MM.1S (cell line): ENCODE measurements around the gene ZFP36L2.

ENCODE experiments used
- DNase-seq: peaks from one replicate; pipeline ENCODE4 v3.0.0-alpha.2; 2015
- H2AFZ ChIP-seq: fragments of 300-600 bp; sonication (generic); 2 replicates; pipeline ENCODE4 v1.6.0; 2016; ENCODE audit warnings: antibody characterized with exemption, low read length
- H3F3A ChIP-seq: fragments of 300-600 bp; sonication (generic); 2 replicates; pipeline ENCODE4 v1.6.1; 2016; ENCODE audit warnings: mild to moderate bottlenecking, antibody characterized with exemption, low read length, moderate library complexity, mixed read lengths; ENCODE audit not compliant: insufficient read depth
- H3K27ac ChIP-seq: fragments of 300-600 bp; sonication (generic); 2 replicates; pipeline ENCODE4 v1.5.1; 2016; ENCODE audit warnings: mild to moderate bottlenecking, low read length
- H3K27me3 ChIP-seq: fragments of 300-600 bp; sonication (generic); replicated peaks from 2 replicates; pipeline ENCODE4 v1.6.0; 2016; ENCODE audit warnings: low read length; ENCODE audit not compliant: insufficient read depth
- H3K36me3 ChIP-seq: fragments of 300-600 bp; sonication (generic); replicated peaks from 2 replicates; pipeline ENCODE4 v1.6.1; 2016; ENCODE audit warnings: mild to moderate bottlenecking, low read length, mixed read lengths; ENCODE audit not compliant: insufficient read depth
- H3K4me1 ChIP-seq: fragments of 300-600 bp; sonication (generic); 2 replicates; pipeline ENCODE4 v1.6.1; 2016; ENCODE audit warnings: low read length, mixed read lengths
- H3K4me2 ChIP-seq: fragments of 300-600 bp; sonication (generic); 2 replicates; pipeline ENCODE4 v1.6.0; 2016; ENCODE audit warnings: low read depth, low read length
- H3K4me3 ChIP-seq: fragments of 300-600 bp; sonication (generic); 2 replicates; pipeline ENCODE4 v1.5.1; 2016; ENCODE audit warnings: low read length, mixed read lengths
- H3K79me2 ChIP-seq: fragments of 300-600 bp; sonication (generic); 2 replicates; pipeline ENCODE4 v1.6.1; 2016; ENCODE audit warnings: mixed run types, low read length, mixed read lengths
- H3K9ac ChIP-seq: fragments of 300-600 bp; sonication (generic); 2 replicates; pipeline ENCODE4 v1.6.1; 2016; ENCODE audit warnings: low read length, mixed read lengths
- H3K9me2 ChIP-seq: fragments of 300-600 bp; sonication (generic); replicated peaks from 2 replicates; pipeline ENCODE4 v1.6.1; 2016; ENCODE audit warnings: mild to moderate bottlenecking, low read length, mixed read lengths; ENCODE audit not compliant: insufficient read depth
- H3K9me3 ChIP-seq: fragments of 300-600 bp; sonication (generic); replicated peaks from 2 replicates; pipeline ENCODE4 v1.6.1; 2016; ENCODE audit warnings: mild to moderate bottlenecking, low read length, mixed read lengths; ENCODE audit not compliant: insufficient read depth
- H4K20me1 ChIP-seq: fragments of 300-600 bp; sonication (generic); 2 replicates; pipeline ENCODE4 v1.6.1; 2016; ENCODE audit warnings: mild to moderate bottlenecking, low read length, moderate library complexity, mixed read lengths; ENCODE audit not compliant: insufficient read depth
- CTCF ChIP-seq: fragments of 300-600 bp; sonication (generic); IDR thresholded peaks from 2 replicates; pipeline ENCODE4 v1.5.1; 2016; ENCODE audit warnings: antibody characterized with exemption, low read length, mixed read lengths
- EZH2 ChIP-seq: fragments of 300-600 bp; sonication (generic); optimal IDR thresholded peaks from 2 replicates; pipeline ENCODE3; 2017; ENCODE audit warnings: low read depth, mild to moderate bottlenecking, antibody characterized with exemption, low read length, mixed read lengths
- EZH2phosphoT487 ChIP-seq: fragments of 300-600 bp; sonication (generic); IDR thresholded peaks from 2 replicates; pipeline ENCODE4 v1.6.1; 2018; ENCODE audit warnings: antibody characterized with exemption, low read length

The ZFP36L2 gene

DNA sequence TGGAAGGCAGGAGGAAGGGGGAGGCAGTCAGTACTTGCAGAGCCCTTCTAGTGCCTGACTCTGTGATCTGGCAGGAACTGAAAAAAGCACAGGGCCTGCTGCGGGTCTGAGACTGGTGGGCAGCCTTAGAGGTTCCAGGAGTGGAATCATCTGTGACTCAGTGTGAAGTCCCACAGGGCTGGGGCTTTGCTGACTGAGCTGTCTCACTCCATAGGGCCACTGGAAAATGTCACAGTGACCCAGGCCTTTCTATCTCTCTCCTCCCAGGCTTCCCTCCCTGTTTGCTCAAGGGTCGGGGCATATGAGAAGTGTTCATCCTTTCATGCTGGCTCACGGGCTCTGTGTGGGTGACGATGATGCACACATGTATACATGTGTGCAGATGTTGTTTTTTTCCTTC is 47.1 kb upstream of the ZFP36L2 start:
- no peaks in the 10 kb centered on the region for H3F3A ChIP-seq
- H4K20me1 ChIP-seq = no peaks in the 10 kb centered on the region
- TF ChIP-seq CTCF = no peak
- TF ChIP-seq EZH2 = no peak
- TF ChIP-seq EZH2phosphoT487 = no peak
- H3K9ac ChIP-seq = no peak overlapping the region
- DNase-seq = no peak
- no peaks in the 10 kb centered on the region for H3K9me3 ChIP-seq
- no peak overlapping the region for H3K27ac ChIP-seq
- no peaks in the 10 kb centered on the region for H3K9me2 ChIP-seq
- no peaks in the 10 kb centered on the region for H3K27me3 ChIP-seq
- H3K4me2 ChIP-seq = no peak overlapping the region
- no peaks in the 10 kb centered on the region for H3K4me1 ChIP-seq
- H3K79me2 ChIP-seq = no peaks in the 10 kb centered on the region
- H2AFZ ChIP-seq = no peak overlapping the region
- no peaks in the 10 kb centered on the region for H3K36me3 ChIP-seq
- no peak overlapping the region for H3K4me3 ChIP-seq

DNA sequence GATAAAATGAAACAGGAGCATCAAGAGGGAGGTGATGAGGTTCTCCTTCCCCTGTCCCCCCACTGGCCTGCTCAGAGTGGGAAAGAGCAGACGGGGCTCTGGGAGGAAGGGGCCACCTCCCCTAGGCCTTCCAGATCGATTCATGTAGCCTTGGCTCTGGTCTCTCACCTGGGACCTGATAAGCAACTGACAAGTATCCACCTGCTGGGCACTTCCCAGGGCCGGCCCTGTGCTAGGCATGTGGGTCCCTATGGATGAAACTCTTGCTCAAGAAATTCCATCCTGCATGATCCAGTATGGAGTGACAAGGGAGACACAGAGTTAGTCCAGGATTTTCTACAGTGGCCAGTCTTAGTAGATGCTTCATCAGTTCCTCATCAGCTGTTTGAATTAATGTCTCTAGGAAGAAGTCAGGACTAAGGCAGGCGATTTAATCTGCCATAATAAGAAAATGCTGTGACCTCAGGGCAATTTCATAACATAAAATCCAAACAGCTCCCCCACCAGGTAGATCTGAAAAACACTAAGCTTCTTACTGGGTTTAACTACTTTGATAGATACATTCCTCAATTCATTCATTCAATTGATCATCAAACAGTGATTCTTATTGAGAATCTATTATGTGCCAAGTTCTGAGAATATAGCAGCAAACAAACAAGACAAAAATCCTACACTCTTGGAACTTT is 44.7 kb upstream of the ZFP36L2 start:
- no peaks in the 10 kb centered on the region for H3K79me2 ChIP-seq
- H2AFZ ChIP-seq = no peak overlapping the region
- no peaks in the 10 kb centered on the region for H3F3A ChIP-seq
- H3K9me2 ChIP-seq = no peaks in the 10 kb centered on the region
- H3K9me3 ChIP-seq = no peaks in the 10 kb centered on the region
- H3K4me1 ChIP-seq = no peaks in the 10 kb centered on the region
- DNase-seq = no peak
- H3K4me2 ChIP-seq = no peak overlapping the region
- no peaks in the 10 kb centered on the region for H3K36me3 ChIP-seq
- no peaks in the 10 kb centered on the region for H4K20me1 ChIP-seq
- no peak overlapping the region for H3K9ac ChIP-seq
- no peaks in the 10 kb centered on the region for H3K27me3 ChIP-seq
- TF ChIP-seq EZH2 = no peak
- TF ChIP-seq CTCF = no peak
- no peak for TF ChIP-seq EZH2phosphoT487
- no peak overlapping the region for H3K4me3 ChIP-seq
- H3K27ac ChIP-seq = no peak overlapping the region

DNA sequence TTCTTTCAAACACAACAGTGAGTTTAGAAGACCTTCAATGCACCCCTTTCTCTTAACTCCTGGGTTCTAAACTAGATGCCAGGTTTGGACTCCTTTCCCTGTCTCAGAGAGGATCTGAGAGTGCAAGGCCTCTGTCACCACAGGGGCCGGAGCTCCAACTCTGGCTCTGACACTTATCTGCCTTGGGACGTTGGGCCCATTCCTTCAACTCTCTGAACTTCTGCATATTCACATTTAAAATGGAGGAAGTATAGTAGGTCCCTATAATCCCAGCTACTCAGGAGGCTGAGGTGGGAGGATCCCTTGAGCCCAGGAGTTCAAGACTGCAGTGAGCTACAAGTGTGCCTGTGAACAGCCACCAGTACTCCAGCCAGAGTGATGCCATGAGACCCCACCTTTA is 44.1 kb upstream of the ZFP36L2 start:
- Histone ChIP-seq H3K9me3 (no peaks in the 10 kb centered on the region), H3K4me2 (no peak overlapping the region), H3K79me2 (no peaks in the 10 kb centered on the region), H3K27ac (no peak overlapping the region), H3K4me1 (no peaks in the 10 kb centered on the region), H3K9me2 (no peaks in the 10 kb centered on the region), H3F3A (no peaks in the 10 kb centered on the region), H3K36me3 (no peaks in the 10 kb centered on the region), H4K20me1 (no peaks in the 10 kb centered on the region), H2AFZ (no peak overlapping the region), H3K9ac (no peak overlapping the region), H3K27me3 (no peaks in the 10 kb centered on the region), H3K4me3 (no peak overlapping the region)
- no peak for DNase-seq
- TF ChIP-seq EZH2phosphoT487 (no peak), CTCF (no peak), EZH2 (no peak)
